SK-N-SH treated with all-trans-retinoic acid at 6 μM for 48 hours (cell line): ENCODE data around the gene MUL1.
"Not testable (repeated sequence)": the region's sequence is repeated elsewhere in the genome, so short reads cannot be mapped to it uniquely, and the experiment has no call there.

ENCODE experiments used
- ATAC-seq: fragments of 200-7000 bp; cut with Tn5 transposase; 3 replicates; pipeline ENCODE4 v1.9.1; 2020; ENCODE audit warnings: mild to moderate bottlenecking, moderate library complexity
- ARNTL ChIP-seq: fragments of 450-650 bp; formaldehyde crosslinking; IDR thresholded peaks from 2 replicates; pipeline ENCODE4 v1.5.0; 2020; ENCODE audit warnings: low read depth, mild to moderate bottlenecking, moderate library complexity, borderline replicate concordance
- BACH2 ChIP-seq: fragments of 250-450 bp; sonication (Bioruptor Pico); IDR thresholded peaks from 2 replicates; pipeline ENCODE4 v1.9.0; 2021; ENCODE audit warnings: mild to moderate bottlenecking, borderline replicate concordance
- CSDC2 ChIP-seq: fragments of 250-450 bp; sonication (Bioruptor Pico); IDR thresholded peaks from 2 replicates; pipeline ENCODE4 v1.5.0; 2020; ENCODE audit warnings: mild to moderate bottlenecking, moderate library complexity
- CSRNP3 ChIP-seq: fragments of 250-450 bp; sonication (Bioruptor Pico); IDR thresholded peaks from 2 replicates; pipeline ENCODE4 v1.5.1; 2021; ENCODE audit warnings: mild to moderate bottlenecking, moderate library complexity
- ESRRG ChIP-seq: fragments of 250-450 bp; sonication (Bioruptor Pico); IDR thresholded peaks from 2 replicates; pipeline ENCODE4 v1.6.1; 2021; ENCODE audit warnings: mild to moderate bottlenecking
- GLIS3 ChIP-seq: fragments of 250-450 bp; sonication (Bioruptor Pico); IDR thresholded peaks from 2 replicates; pipeline ENCODE4 v1.5.0; 2020; ENCODE audit warnings: mild to moderate bottlenecking, moderate library complexity
- ISL1 ChIP-seq: fragments of 250-450 bp; sonication (Bioruptor Pico); IDR thresholded peaks from 2 replicates; pipeline ENCODE4 v2.1.2; 2022; ENCODE audit warnings: mild to moderate bottlenecking, moderate library complexity
- OSR1 ChIP-seq: fragments of 250-450 bp; sonication (Bioruptor Pico); IDR thresholded peaks from 2 replicates; pipeline ENCODE4 v1.8.0; 2022; ENCODE audit warnings: moderate library complexity, mild to moderate bottlenecking, inconsistent platforms
- PATZ1 ChIP-seq: fragments of 250-450 bp; sonication (Bioruptor Pico); IDR thresholded peaks from 2 replicates; pipeline ENCODE4 v1.8.0; 2020; ENCODE audit warnings: mild to moderate bottlenecking, moderate library complexity, borderline replicate concordance
- PPARA ChIP-seq: fragments of 250-450 bp; sonication (Bioruptor Pico); IDR thresholded peaks from 2 replicates; pipeline ENCODE4 v1.5.0; 2020; ENCODE audit warnings: mild to moderate bottlenecking, borderline replicate concordance
- RARB ChIP-seq: fragments of 250-450 bp; sonication (Bioruptor Pico); IDR thresholded peaks from 2 replicates; pipeline ENCODE4 v1.8.0; 2021; ENCODE audit warnings: mild to moderate bottlenecking, moderate library complexity
- SNAI2 ChIP-seq: fragments of 250-450 bp; sonication (Bioruptor Pico); IDR thresholded peaks from 2 replicates; pipeline ENCODE4 v1.5.0; 2020; ENCODE audit warnings: mild to moderate bottlenecking, moderate library complexity
- TCF4 ChIP-seq: fragments of 250-450 bp; sonication (Bioruptor Pico); IDR thresholded peaks from 2 replicates; pipeline ENCODE4 v1.8.0; 2021; ENCODE audit warnings: mild to moderate bottlenecking, moderate library complexity, borderline replicate concordance
- TSHZ2 ChIP-seq: fragments of 250-450 bp; sonication (Bioruptor Pico); IDR thresholded peaks from 2 replicates; pipeline ENCODE4 v1.5.0; 2020; ENCODE audit warnings: mild to moderate bottlenecking, moderate library complexity
- ZC3H10 ChIP-seq: fragments of 250-450 bp; sonication (Bioruptor Pico); IDR thresholded peaks from 2 replicates; pipeline ENCODE4 v1.5.1; 2021; ENCODE audit warnings: mild to moderate bottlenecking, moderate library complexity
- ZFP3 ChIP-seq: fragments of 250-450 bp; sonication (Bioruptor Pico); IDR thresholded peaks from 2 replicates; pipeline ENCODE4 v1.5.0; 2020; ENCODE audit warnings: mild to moderate bottlenecking, moderate library complexity
- ZFP30 ChIP-seq: fragments of 450-650 bp; formaldehyde crosslinking; IDR thresholded peaks from 2 replicates; pipeline ENCODE4 v1.5.0; 2022; ENCODE audit warnings: mild to moderate bottlenecking, moderate library complexity
- ZNF565 ChIP-seq: fragments of 450-650 bp; formaldehyde crosslinking; conservative IDR thresholded peaks from 2 replicates; pipeline ENCODE4 v1.5.0; 2020; ENCODE audit warnings: low read depth, mild to moderate bottlenecking, moderate library complexity
- ZNF70 ChIP-seq: fragments of 450-650 bp; formaldehyde crosslinking; IDR thresholded peaks from 2 replicates; pipeline ENCODE4 v1.5.0; 2020; ENCODE audit warnings: mild to moderate bottlenecking, moderate library complexity
- ZNF8 ChIP-seq: fragments of 450-650 bp; formaldehyde crosslinking; IDR thresholded peaks from 2 replicates; pipeline ENCODE4 v1.5.0; 2020; ENCODE audit warnings: mild to moderate bottlenecking, moderate library complexity
- TF ChIP-seq, protein P1 (sequence below): fragments of 250-450 bp; sonication (Bioruptor Pico); IDR thresholded peaks from 2 replicates; pipeline ENCODE4 v1.5.1; 2020; ENCODE audit warnings: low read depth, mild to moderate bottlenecking, moderate library complexity

Gene MUL1

DNA sequence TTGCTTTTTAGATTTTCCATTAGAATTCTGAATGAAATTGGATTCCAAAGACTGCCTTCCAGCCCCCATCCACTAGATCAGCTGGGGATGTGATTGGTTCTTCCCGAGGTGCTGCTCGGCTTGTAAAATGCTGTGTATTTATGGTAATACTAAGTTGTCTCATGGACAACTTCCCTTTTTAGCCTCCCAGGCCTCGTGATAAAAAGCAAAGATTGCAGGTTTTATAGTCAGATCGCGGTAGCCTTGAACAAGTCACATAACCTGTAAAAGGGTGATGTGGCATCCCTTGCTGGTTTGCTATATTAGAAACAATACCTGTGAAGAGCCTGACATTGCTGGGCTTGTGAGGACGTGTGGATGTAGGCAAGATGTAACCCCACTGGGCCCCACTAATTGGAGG lies 10.4 kb downstream of the MUL1 start:
- TF ChIP-seq RARB (CRISPR knock-in tag) (no peak), CSDC2 (CRISPR knock-in tag) (no peak), PATZ1 (CRISPR knock-in tag) (no peak), OSR1 (no peak), CSRNP3 (CRISPR knock-in tag) (no peak), ISL1 (CRISPR knock-in tag) (no peak), GLIS3 (CRISPR knock-in tag) (no peak), TCF4 (CRISPR knock-in tag) (no peak), PPARA (no peak), ESRRG (CRISPR knock-in tag) (no peak), BACH2 (CRISPR knock-in tag) (no peak), ARNTL (CRISPR knock-in tag) (no peak), TSHZ2 (CRISPR knock-in tag) (no peak), ZC3H10 (CRISPR knock-in tag) (no peak), ZFP3 (CRISPR knock-in tag) (no peak), ZNF565 (CRISPR knock-in tag) (no peak), ZNF8 (CRISPR knock-in tag) (no peak), SNAI2 (CRISPR knock-in tag) (no peak)
- TF ChIP-seq, protein P1, sequence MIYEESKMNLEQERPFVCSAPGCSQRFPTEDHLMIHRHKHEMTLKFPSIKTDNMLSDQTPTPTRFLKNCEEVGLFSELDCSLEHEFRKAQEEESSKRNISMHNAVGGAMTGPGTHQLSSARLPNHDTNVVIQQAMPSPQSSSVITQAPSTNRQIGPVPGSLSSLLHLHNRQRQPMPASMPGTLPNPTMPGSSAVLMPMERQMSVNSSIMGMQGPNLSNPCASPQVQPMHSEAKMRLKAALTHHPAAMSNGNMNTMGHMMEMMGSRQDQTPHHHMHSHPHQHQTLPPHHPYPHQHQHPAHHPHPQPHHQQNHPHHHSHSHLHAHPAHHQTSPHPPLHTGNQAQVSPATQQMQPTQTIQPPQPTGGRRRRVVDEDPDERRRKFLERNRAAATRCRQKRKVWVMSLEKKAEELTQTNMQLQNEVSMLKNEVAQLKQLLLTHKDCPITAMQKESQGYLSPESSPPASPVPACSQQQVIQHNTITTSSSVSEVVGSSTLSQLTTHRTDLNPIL (CRISPR knock-in tag) = no peak
- ATAC-seq = no peak

- ATAC-seq = not testable (repeated sequence)
These were observed 11.1 kb downstream of the MUL1 start for GRCh38 chr1:20496725-20497383.

- TF ChIP-seq CSDC2 (CRISPR knock-in tag) (no peak), ZFP30 (CRISPR knock-in tag) (no peak), ESRRG (CRISPR knock-in tag) (no peak), GLIS3 (CRISPR knock-in tag) (no peak), PPARA (no peak)
- TF ChIP-seq, protein P1 (CRISPR knock-in tag) = no peak
- peak; percentile 18; the same call in 2 of the 3 replicates for ATAC-seq
These were observed 11.7 kb downstream of the MUL1 start for GRCh38 chr1:20496241-20496661.

- no peak for ATAC-seq
- no peak for TF ChIP-seq TCF4 (CRISPR knock-in tag)
- no peak for TF ChIP-seq GLIS3 (CRISPR knock-in tag)
- no peak for TF ChIP-seq ZFP3 (CRISPR knock-in tag)
- no peak for TF ChIP-seq PATZ1 (CRISPR knock-in tag)
- TF ChIP-seq PPARA = no peak
- TF ChIP-seq, protein P1 (CRISPR knock-in tag) = no peak
- no peak for TF ChIP-seq ZFP30 (CRISPR knock-in tag)
- no peak for TF ChIP-seq CSRNP3 (CRISPR knock-in tag)
- no peak for TF ChIP-seq RARB (CRISPR knock-in tag)
- no peak for TF ChIP-seq SNAI2 (CRISPR knock-in tag)
- TF ChIP-seq ZNF565 (CRISPR knock-in tag) = no peak
- no peak for TF ChIP-seq CSDC2 (CRISPR knock-in tag)
- no peak for TF ChIP-seq ZNF70 (CRISPR knock-in tag)
- TF ChIP-seq ESRRG (CRISPR knock-in tag) = no peak
These were observed 12.3 kb downstream of the MUL1 start for GRCh38 chr1:20495661-20496060.
